ENCODE data around the gene ATP2C2.

The ATP2C2 gene

DNA sequence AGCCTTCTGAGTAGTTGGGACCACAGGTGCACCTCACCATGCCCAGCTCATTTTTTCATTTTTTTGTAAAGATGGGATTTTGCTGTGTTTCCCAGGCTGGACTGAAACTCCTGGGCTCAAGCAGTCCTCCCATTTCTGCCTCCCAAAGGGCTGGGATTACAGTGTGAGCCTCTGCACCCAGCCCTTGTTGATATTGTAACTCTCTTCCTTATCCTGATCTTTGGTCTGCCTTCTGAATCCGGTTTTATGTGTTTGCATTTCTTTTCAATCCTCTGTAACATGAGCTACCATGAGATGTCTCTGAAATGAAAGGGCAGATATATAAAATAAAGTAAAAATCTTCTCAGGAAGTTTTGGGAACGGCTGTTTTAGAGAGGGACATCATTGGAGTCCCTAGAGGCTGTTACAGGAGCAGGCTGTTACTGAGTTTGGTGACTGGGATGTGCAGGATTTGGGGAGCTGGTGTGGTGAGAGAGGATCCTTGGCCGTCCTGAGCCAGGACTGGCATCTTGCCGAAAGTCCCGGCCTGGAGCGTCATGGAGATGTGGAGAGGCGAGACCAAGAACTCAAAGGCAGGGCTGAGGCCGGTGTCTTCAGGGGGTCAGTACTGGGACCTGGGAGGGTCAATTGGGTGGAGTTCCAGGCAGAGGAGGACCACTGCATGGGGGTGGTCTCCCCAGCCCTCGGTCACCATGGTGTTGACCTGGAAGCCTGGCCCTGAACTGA lies 39.4 kb downstream of the ATP2C2 start:
- in situ Hi-C loops (cut with HindIII; ENCODE audit: low sequenced_read_pairs), result no loop called here
- TF ChIP-seq, protein P1, sequence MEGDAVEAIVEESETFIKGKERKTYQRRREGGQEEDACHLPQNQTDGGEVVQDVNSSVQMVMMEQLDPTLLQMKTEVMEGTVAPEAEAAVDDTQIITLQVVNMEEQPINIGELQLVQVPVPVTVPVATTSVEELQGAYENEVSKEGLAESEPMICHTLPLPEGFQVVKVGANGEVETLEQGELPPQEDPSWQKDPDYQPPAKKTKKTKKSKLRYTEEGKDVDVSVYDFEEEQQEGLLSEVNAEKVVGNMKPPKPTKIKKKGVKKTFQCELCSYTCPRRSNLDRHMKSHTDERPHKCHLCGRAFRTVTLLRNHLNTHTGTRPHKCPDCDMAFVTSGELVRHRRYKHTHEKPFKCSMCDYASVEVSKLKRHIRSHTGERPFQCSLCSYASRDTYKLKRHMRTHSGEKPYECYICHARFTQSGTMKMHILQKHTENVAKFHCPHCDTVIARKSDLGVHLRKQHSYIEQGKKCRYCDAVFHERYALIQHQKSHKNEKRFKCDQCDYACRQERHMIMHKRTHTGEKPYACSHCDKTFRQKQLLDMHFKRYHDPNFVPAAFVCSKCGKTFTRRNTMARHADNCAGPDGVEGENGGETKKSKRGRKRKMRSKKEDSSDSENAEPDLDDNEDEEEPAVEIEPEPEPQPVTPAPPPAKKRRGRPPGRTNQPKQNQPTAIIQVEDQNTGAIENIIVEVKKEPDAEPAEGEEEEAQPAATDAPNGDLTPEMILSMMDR (IDR thresholded peaks at IDR 0.05; ENCODE audit: low read depth, low read length), result no peak

DNA sequence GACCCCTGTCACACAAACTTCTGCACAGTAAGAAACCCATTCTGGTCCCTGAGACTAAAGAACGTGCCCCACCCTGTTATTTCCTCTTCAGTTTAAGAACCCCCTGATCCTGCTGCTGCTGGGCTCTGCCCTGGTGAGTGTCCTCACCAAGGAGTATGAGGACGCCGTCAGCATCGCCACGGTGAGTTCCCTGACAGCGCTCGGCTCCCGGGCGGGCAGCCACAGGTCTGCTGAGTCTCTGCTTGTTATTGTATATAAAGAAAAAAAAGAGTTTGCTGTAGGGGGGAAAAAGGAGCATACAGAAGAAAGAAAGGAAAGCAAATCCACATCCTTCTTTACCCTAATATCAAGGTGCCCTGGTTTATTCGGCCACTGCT lies 40.0 kb downstream of the ATP2C2 start:
- TF ChIP-seq, protein P1 (IDR thresholded peaks at IDR 0.05; ENCODE audit: low read depth, low read length), result no peak
- DNase-seq (ENCODE audit: low read depth, low spot score), result no peak
- H3K4me3 ChIP-seq (ENCODE audit: low read depth, low read length), result no peak overlapping the region
- in situ Hi-C loops (cut with HindIII; ENCODE audit: low sequenced_read_pairs), result no loop called here

More for the DNA sequence above, 39.4 kb downstream of the ATP2C2 start:
- no peak for DNase-seq (ENCODE audit: low read depth, low spot score)
- no peak overlapping the region for H3K4me3 ChIP-seq (ENCODE audit: low read depth, low read length)

DNA sequence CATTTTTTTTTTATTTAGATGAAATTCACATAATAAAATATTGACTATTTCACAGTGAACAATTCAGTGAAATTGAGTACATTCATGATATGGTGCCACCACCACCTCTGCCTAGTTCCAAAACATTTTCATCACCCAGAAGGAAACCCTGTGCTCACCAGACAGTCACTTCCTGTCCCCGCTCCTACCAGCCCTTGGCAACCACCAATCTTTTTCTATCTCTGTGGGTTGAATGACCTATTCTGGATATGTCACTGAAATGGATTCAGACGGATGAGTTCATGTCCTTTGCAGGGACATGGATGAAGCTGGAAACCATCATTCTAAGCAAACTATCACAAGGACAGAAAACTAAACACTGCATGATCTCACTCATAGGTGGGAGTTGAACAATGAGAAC lies 40.5 kb downstream of the ATP2C2 start:
- in situ Hi-C loops (cut with HindIII; ENCODE audit: low sequenced_read_pairs), result no loop called here
- DNase-seq (ENCODE audit: low read depth, low spot score), result no peak
- no peak overlapping the region for H3K4me3 ChIP-seq (ENCODE audit: low read depth, low read length)
- TF ChIP-seq, protein P1 (IDR thresholded peaks at IDR 0.05; ENCODE audit: low read depth, low read length), result no peak

DNA sequence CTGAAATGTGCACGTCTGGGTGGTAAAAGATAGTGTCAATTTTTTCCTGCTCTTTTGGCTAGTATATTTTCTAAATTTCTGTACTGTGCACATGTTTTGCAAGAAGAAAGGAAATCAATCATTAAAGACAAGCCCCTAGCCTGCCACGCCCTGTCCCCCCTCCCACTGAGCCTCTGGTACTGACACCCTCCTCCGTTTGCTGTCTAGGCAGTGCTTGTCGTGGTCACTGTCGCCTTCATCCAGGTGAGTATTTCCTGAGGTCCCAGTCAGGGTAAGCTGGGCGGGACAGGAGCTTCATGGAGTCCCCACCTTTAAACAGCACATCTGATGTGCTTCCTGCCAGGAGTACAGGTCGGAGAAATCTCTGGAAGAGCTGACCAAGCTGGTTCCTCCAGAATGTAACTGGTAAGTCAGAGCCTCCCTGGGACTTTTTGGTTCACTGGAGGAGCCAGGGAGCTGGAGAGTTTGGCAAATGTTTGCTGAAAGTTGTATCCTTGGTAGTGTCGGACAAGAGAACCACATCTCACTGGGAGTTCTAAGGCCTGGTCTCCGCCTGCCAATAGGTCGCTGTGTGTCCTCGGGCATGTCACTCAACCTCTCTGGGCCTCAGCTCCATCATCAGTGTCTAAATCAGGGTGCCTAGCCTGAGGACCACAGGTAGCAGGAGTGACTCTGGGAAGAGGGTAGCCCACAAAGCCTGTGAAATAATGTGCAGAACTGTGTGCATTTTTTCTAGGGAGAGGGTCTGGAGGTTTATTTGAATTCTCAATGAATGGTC lies 42.2 kb downstream of the ATP2C2 start:
- TF ChIP-seq, protein P1 (IDR thresholded peaks at IDR 0.05; ENCODE audit: low read depth, low read length), result no peak
- in situ Hi-C loops (cut with HindIII; ENCODE audit: low sequenced_read_pairs), result no loop called here

DNA sequence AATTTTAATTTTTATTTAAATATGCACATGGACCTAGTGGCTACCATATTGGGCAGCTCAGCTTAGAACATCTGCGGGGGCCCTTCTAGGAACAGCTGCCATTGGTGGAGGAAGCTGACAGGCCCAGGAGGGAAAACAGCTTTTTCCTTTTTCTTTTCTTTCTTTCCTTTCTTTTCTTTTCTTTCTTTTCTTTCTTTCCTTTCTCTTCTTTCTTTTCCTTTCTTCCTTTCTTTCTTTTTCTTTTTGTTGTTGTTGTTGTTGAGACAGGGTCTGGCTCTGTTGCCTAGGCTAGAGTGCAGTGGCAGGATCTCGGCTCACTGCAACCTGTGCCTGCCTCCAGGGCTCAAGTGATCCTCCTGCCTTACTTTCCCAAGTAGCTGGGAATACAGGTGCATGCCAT lies 43.4 kb downstream of the ATP2C2 start:
- DNase-seq (ENCODE audit: low read depth, low spot score), result no peak
- no peak overlapping the region for H3K4me3 ChIP-seq (ENCODE audit: low read depth, low read length)
- TF ChIP-seq, protein P1 (IDR thresholded peaks at IDR 0.05; ENCODE audit: low read depth, low read length), result no peak
- in situ Hi-C loops (cut with HindIII; ENCODE audit: low sequenced_read_pairs), result no loop called here

More for the DNA sequence above, 42.2 kb downstream of the ATP2C2 start:
- DNase-seq (ENCODE audit: low read depth, low spot score), result no peak
- no peak overlapping the region for H3K4me3 ChIP-seq (ENCODE audit: low read depth, low read length)

DNA sequence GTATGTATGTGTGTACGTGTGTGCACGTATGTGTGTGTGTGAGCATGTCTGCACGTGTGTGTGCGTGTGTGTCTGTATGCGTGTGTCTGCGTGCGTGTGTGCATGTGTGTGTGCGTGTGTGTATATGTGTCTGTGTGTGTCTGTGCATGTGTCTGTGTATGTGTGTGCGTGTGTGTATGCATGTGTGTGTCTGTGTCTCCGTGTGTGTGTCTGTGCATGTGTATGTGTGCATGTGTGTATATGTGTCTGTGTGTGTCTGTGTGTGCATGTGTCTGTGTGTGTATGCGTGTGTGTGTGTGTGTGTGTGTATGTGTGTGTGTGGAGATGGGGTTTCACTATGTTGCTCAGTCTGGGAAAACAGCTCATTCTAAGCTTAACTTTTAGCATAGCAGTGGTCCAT lies 43.9 kb downstream of the ATP2C2 start:
- no peak for DNase-seq (ENCODE audit: low read depth, low spot score)
- no peak overlapping the region for H3K4me3 ChIP-seq (ENCODE audit: low read depth, low read length)
- in situ Hi-C loops (cut with HindIII; ENCODE audit: low sequenced_read_pairs), result no loop called here
- TF ChIP-seq, protein P1 (IDR thresholded peaks at IDR 0.05; ENCODE audit: low read depth, low read length), result no peak

All from astrocyte of the spinal cord (primary cell).